Measurements from ENCODE around the gene TRAM2. TPM values are rescaled to one million over a fixed set of nuclear protein-coding genes. Genes with fewer than 3 reads are reported as not detected.

The TRAM2 gene
- total RNA-seq, 4 donors from 2014 or later, result 13.3 to 23.8 (median 18.5) TPM

DNA sequence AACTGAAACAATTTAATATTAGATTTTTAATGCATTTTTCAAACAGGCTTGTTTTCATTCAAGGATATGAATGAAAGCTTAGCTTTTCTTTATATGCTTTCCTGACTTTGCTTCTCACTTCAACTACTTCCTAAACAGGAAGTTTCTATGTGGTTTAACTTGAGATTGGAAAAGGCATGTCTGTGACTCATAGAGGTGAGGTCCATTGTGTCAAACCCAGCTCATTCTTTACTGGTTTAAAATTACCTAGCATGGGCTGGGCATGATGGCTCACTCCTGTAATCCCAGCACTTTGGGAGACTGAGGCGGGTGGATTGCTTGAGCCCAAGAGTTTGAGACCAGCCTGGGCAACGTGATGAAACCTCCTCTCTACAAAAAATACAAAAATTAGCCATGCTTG lies 122.3 kb downstream of the TRAM2 start:
- Histone ChIP-seq H3K27me3 (no peaks in the 10 kb centered on the region), H3K4me3 (no peak overlapping the region), H3K9me3 (peaks cover 0 to 7% (median 0%) of the 10 kb centered on the region in 4 donors), H3K36me3 (peaks cover 0 to 9% (median 4%) of the 10 kb centered on the region in 4 donors), H3K4me1 (no peaks in the 10 kb centered on the region), H3K27ac (replicated peaks in 1 of 4) (no peak overlapping the region)
- 100% methylated on average over 2 of the region's 2 CpGs for WGBS
- TF ChIP-seq EP300 (IDR thresholded peaks at IDR 0.05), result no peak
- TF ChIP-seq POLR2AphosphoS5 (IDR thresholded peaks at IDR 0.05), result no peak
- TF ChIP-seq POLR2A (IDR thresholded peaks at IDR 0.05; ENCODE audit: low read depth), result no peak
- TF ChIP-seq, protein P1, sequence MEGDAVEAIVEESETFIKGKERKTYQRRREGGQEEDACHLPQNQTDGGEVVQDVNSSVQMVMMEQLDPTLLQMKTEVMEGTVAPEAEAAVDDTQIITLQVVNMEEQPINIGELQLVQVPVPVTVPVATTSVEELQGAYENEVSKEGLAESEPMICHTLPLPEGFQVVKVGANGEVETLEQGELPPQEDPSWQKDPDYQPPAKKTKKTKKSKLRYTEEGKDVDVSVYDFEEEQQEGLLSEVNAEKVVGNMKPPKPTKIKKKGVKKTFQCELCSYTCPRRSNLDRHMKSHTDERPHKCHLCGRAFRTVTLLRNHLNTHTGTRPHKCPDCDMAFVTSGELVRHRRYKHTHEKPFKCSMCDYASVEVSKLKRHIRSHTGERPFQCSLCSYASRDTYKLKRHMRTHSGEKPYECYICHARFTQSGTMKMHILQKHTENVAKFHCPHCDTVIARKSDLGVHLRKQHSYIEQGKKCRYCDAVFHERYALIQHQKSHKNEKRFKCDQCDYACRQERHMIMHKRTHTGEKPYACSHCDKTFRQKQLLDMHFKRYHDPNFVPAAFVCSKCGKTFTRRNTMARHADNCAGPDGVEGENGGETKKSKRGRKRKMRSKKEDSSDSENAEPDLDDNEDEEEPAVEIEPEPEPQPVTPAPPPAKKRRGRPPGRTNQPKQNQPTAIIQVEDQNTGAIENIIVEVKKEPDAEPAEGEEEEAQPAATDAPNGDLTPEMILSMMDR (IDR thresholded peaks at IDR 0.05), result no peak
- no peak for DNase-seq (ENCODE audit: extremely low spot score)
- intact Hi-C loops (cut with DNase I), result no loop called here

Other genes starting within 250 kb of the TRAM2 start
- gene PAQR8, start 214.9 kb downstream of the TRAM2 start, total RNA-seq, result 10 to 100 TPM; 11.1 to 32.5 (median 14.2) TPM
- gene EFHC1, start 156.7 kb downstream of the TRAM2 start, total RNA-seq, result 10 to 100 TPM in 2 of 4 donors, 1 to 10 TPM in 2; 7.5 to 21.2 (median 10.2) TPM
- 10 to 100 TPM; 19.2 to 31.1 (median 21.9) TPM for gene TMEM14A, start 94.1 kb upstream of the TRAM2 start, total RNA-seq
- gene GSTA2, start 186.4 kb upstream of the TRAM2 start, total RNA-seq, result not detected
- gene GSTA1, start 226.8 kb upstream of the TRAM2 start, total RNA-seq, result not detected